GM12874 (cell line): ENCODE results near the gene BTF3L4.

Experiments
- TF ChIP-seq, protein P1 (sequence below): IDR thresholded peaks from 2 replicates; pipeline ENCODE4 v1.5.1; 2011; ENCODE audit warnings: low read depth, mild to moderate bottlenecking, control low read depth, low read length, moderate library complexity; ENCODE audit not compliant: insufficient read depth

The BTF3L4 gene

DNA sequence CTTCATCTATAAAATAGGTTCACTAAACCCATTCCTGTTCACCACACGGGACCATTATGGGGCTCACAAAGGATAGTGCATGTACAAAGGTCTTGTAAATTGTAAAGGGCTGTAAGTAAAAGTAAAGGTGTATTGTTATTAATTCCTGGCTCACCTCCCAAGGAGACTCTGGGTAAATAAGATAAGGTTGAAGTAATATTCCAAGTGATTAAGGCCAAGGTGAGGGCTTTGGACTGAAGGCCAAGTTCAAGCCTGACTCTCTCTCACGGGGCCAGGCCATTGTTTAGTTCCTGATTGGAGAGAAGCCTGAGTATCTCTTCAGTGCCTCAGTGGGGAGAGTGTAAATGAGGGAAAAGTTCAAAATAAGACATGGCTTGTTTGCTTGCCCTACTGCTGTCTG, 66.3 kb downstream of the BTF3L4 start:
- TF ChIP-seq, protein P1, sequence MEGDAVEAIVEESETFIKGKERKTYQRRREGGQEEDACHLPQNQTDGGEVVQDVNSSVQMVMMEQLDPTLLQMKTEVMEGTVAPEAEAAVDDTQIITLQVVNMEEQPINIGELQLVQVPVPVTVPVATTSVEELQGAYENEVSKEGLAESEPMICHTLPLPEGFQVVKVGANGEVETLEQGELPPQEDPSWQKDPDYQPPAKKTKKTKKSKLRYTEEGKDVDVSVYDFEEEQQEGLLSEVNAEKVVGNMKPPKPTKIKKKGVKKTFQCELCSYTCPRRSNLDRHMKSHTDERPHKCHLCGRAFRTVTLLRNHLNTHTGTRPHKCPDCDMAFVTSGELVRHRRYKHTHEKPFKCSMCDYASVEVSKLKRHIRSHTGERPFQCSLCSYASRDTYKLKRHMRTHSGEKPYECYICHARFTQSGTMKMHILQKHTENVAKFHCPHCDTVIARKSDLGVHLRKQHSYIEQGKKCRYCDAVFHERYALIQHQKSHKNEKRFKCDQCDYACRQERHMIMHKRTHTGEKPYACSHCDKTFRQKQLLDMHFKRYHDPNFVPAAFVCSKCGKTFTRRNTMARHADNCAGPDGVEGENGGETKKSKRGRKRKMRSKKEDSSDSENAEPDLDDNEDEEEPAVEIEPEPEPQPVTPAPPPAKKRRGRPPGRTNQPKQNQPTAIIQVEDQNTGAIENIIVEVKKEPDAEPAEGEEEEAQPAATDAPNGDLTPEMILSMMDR: no peak

DNA sequence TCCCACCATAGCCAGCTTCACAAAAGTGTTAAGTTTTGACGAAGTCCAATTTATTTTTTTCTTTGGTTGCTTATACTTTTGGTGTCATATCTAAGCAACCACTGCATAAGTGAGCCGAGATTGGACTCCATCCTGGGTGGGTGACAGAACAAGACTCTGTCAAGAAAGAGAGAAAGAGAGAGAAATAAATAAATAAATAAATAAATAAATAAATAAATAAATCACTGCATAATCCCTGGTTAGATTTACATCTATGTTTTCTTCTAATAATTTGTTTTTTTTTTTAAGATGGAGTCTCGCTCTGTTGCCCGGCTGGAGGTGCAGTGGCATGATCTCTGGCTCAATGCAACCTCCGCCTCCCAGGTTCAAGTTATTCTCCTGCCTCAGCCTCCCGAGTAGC, 67.5 kb downstream of the BTF3L4 start:
- TF ChIP-seq, protein P1: no peak

DNA sequence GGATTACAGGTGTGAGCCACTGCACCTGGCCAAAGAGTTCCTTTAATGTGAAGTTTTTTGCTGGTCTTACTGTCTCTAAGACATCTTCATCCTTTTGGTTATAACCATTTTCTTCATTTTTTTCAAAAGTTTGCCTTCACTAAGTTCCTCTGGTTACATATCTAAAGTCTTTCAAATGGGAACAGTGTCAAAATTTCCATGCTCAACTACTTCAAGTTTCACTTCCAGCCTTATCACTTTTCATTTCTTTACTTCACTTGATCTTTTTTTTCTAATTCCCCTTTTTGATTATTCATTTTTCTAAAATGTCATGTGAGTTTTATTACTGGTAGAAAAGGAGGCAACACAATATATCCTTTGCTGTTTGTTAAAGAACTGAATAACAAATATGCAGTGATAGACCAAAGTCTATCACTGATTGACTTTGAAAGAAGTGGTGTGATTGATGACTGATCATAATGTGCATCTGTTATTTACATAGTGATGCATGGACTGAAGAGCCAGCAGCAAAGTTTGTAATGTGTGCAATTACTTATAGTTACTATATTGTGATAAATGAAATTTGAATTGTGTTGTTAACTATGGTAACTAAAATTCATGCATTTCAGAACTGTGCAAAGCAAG, 69.8 kb downstream of the BTF3L4 start:
- TF ChIP-seq, protein P1: no peak

DNA sequence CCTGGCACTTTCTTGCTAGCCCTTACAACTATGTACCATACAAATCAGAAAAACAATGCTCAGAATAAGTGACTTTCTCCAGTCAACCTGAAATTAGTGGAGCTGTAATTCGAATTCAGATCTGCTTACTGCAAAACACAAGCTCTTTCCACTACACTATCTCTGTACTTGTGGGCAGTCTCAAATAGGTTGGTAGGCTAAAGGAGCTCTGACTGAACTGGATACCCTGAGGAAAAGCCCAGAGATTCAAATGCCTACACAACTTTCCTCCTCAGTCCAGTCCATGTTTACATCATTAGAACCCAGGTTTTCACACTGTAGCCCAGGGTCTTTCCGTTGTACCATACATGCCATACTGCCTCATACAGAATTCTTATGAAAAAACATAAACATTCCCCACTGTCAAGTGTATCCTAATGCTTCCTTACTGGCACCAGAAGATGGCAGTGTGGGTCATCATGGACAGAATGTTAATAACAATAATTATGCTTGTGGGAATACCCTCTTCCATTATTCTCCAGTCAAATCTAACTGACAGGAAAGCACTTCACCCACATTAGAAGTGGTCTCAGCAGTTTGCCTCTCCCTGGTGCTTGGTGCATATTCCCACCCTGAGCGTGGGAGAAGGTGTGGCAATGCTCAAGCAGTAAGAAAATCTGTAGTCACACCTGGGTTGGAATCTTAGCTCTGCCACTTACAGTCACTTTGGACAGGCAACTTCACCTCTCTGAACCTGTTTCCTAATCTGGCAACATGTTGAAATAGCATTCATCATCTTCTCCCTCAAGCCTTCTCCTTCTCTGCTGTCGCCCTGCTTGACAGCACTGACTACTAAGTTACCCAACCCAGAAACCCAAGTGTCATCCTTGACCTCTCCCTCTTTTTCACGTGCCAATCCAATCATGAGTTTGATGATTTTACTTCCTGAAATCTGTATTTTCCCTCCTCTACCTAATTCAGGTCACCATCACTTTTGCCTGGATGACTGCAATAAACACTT, 71.4 kb downstream of the BTF3L4 start:
- TF ChIP-seq, protein P1: peak; percentile 45

DNA sequence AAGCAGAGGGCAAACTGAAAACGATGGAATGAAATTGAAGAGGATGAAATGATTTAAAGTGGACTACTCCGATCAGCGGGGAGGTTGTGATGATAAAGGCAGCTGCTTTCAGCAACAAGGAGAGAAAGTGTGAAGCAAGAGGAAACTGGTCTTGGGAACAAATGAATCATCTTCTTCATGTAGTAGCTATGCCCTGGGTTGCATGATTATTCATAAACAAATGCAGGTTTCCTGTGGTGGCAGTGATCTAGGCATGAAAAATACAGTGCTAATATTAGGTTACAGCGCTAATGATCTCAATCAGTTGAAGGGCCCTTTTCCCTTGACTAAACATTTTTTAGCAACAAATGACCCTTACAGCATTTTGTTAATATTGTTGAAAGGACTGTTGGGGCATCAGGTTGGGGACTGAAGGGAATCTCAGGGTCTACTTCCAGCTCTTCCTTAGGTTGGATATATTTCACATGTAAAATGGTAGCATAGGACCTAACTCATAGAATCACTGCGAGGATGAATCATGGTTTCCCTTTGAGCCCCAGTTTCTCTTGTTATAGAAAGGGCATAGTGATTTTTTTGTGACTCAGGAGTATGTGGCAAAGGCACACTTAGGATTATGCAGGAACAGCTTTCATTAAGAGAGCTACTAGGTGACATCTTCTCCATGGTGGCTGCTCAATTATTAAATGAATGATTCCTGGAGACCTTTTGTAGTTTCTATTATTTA, 83.9 kb downstream of the BTF3L4 start:
- TF ChIP-seq, protein P1: no peak
